Measurements from ENCODE around the gene MMRN2. TPM values are rescaled to one million over a fixed set of nuclear protein-coding genes. Genes with fewer than 3 reads are reported as not detected.
"Not testable (repeated sequence)": the region's sequence is repeated elsewhere in the genome, so short reads cannot be mapped to it uniquely, and the experiment has no call there.

The MMRN2 gene
- total RNA-seq, 2 donors from 2014 or later, result 0.98 TPM; not detected in 1

- Mint-ChIP-seq H3K4me3 (no peak overlapping the region), H3K27ac (no peak overlapping the region), H3K9me3 (no peaks in the 10 kb centered on the region), H3K36me3 (ENCODE audit: low read depth) (no peaks in the 10 kb centered on the region), H3K27me3 (no peaks in the 10 kb centered on the region), H3K4me1 (peaks cover 5% of the 10 kb centered on the region)
- ATAC-seq (replicated peaks), result no peak
Observed at GRCh38 chr10:86944031-86944419, 13.4 kb downstream of the MMRN2 start.

GRCh38 chr10:86943316-86944030, 13.9 kb downstream of the MMRN2 start:
- H3K4me1 Mint-ChIP-seq, result peaks cover 5% of the 10 kb centered on the region

GRCh38 chr10:86942441-86943315, 14.7 kb downstream of the MMRN2 start:
- H3K27ac Mint-ChIP-seq, result no peak overlapping the region
- H3K9me3 Mint-ChIP-seq, result no peaks in the 10 kb centered on the region
- H3K27me3 Mint-ChIP-seq, result no peaks in the 10 kb centered on the region
- no peak for ATAC-seq (replicated peaks)
- no peak overlapping the region for H3K4me3 Mint-ChIP-seq
- peaks cover 5% of the 10 kb centered on the region for H3K4me1 Mint-ChIP-seq
- H3K36me3 Mint-ChIP-seq (ENCODE audit: low read depth), result no peaks in the 10 kb centered on the region

More at GRCh38 chr10:86943316-86944030, 13.9 kb downstream of the MMRN2 start:
- H3K27me3 Mint-ChIP-seq, result no peaks in the 10 kb centered on the region
- H3K27ac Mint-ChIP-seq, result no peak overlapping the region
- H3K4me3 Mint-ChIP-seq, result no peak overlapping the region
- no peak for ATAC-seq (replicated peaks)
- no peaks in the 10 kb centered on the region for H3K9me3 Mint-ChIP-seq
- no peaks in the 10 kb centered on the region for H3K36me3 Mint-ChIP-seq (ENCODE audit: low read depth)

GRCh38 chr10:86941991-86942421, 15.4 kb downstream of the MMRN2 start:
- no peaks in the 10 kb centered on the region for H3K9me3 Mint-ChIP-seq
- no peak overlapping the region for H3K27ac Mint-ChIP-seq
- peaks cover 5% of the 10 kb centered on the region for H3K4me1 Mint-ChIP-seq
- no peaks in the 10 kb centered on the region for H3K36me3 Mint-ChIP-seq (ENCODE audit: low read depth)
- H3K4me3 Mint-ChIP-seq, result no peak overlapping the region
- no peak for ATAC-seq (replicated peaks)
- H3K27me3 Mint-ChIP-seq, result no peaks in the 10 kb centered on the region

- Mint-ChIP-seq H3K27ac (no peak overlapping the region), H3K27me3 (no peaks in the 10 kb centered on the region), H3K4me3 (no peak overlapping the region), H3K9me3 (no peaks in the 10 kb centered on the region), H3K4me1 (no peaks in the 10 kb centered on the region), H3K36me3 (ENCODE audit: low read depth) (no peaks in the 10 kb centered on the region)
- no peak for ATAC-seq (replicated peaks)
Observed at GRCh38 chr10:86941426-86941825, 16.0 kb downstream of the MMRN2 start.

GRCh38 chr10:86940677-86941076, 16.7 kb downstream of the MMRN2 start:
- Mint-ChIP-seq H3K36me3 (ENCODE audit: low read depth) (no peaks in the 10 kb centered on the region), H3K9me3 (no peaks in the 10 kb centered on the region), H3K27me3 (no peaks in the 10 kb centered on the region), H3K4me3 (no peak overlapping the region), H3K27ac (no peak overlapping the region), H3K4me1 (no peaks in the 10 kb centered on the region)
- ATAC-seq (replicated peaks), result no peak

GRCh38 chr10:86940076-86940475, 17.3 kb downstream of the MMRN2 start:
- H3K36me3 Mint-ChIP-seq (ENCODE audit: low read depth); H3K4me1 Mint-ChIP-seq; H3K9me3 Mint-ChIP-seq; ATAC-seq (replicated peaks); H3K27me3 Mint-ChIP-seq; H3K27ac Mint-ChIP-seq: not testable (repeated sequence)
- peak overlapping the region; percentile 61 for H3K4me3 Mint-ChIP-seq

GRCh38 chr10:86938260-86938659, 19.2 kb downstream of the MMRN2 start:
- no peaks in the 10 kb centered on the region for H3K27me3 Mint-ChIP-seq
- no peak for ATAC-seq (replicated peaks)

GRCh38 chr10:86937502-86938154, 19.8 kb downstream of the MMRN2 start:
- no peak for ATAC-seq (replicated peaks)
- Mint-ChIP-seq H3K4me1 (no peaks in the 10 kb centered on the region), H3K27me3 (no peaks in the 10 kb centered on the region), H3K36me3 (ENCODE audit: low read depth) (no peaks in the 10 kb centered on the region), H3K9me3 (no peaks in the 10 kb centered on the region), H3K27ac (no peak overlapping the region), H3K4me3 (no peak overlapping the region)

More at GRCh38 chr10:86938260-86938659, 19.2 kb downstream of the MMRN2 start:
- no peaks in the 10 kb centered on the region for H3K36me3 Mint-ChIP-seq (ENCODE audit: low read depth)
- no peak overlapping the region for H3K27ac Mint-ChIP-seq
- H3K4me3 Mint-ChIP-seq, result no peak overlapping the region
- no peaks in the 10 kb centered on the region for H3K9me3 Mint-ChIP-seq
- H3K4me1 Mint-ChIP-seq, result no peaks in the 10 kb centered on the region

GRCh38 chr10:86936661-86937501, 20.5 kb downstream of the MMRN2 start:
- H3K4me3 Mint-ChIP-seq, result no peak overlapping the region
- no peak for ATAC-seq (replicated peaks)
- no peaks in the 10 kb centered on the region for H3K4me1 Mint-ChIP-seq
- no peak overlapping the region for H3K27ac Mint-ChIP-seq
- H3K27me3 Mint-ChIP-seq, result no peaks in the 10 kb centered on the region
- H3K36me3 Mint-ChIP-seq (ENCODE audit: low read depth), result no peaks in the 10 kb centered on the region
- H3K9me3 Mint-ChIP-seq, result no peaks in the 10 kb centered on the region

GRCh38 chr10:86934162-86934711, 23.2 kb downstream of the MMRN2 start:
- H3K27ac Mint-ChIP-seq; H3K4me3 Mint-ChIP-seq; ATAC-seq (replicated peaks); H3K27me3 Mint-ChIP-seq; H3K9me3 Mint-ChIP-seq; H3K36me3 Mint-ChIP-seq (ENCODE audit: low read depth); H3K4me1 Mint-ChIP-seq: not testable (repeated sequence)

- no peak for ATAC-seq (replicated peaks)
- H3K4me1 Mint-ChIP-seq, result no peaks in the 10 kb centered on the region
- H3K4me3 Mint-ChIP-seq, result no peak overlapping the region
- H3K27ac Mint-ChIP-seq, result no peak overlapping the region
- H3K9me3 Mint-ChIP-seq, result no peaks in the 10 kb centered on the region
- peaks cover 5% of the 10 kb centered on the region for H3K36me3 Mint-ChIP-seq (ENCODE audit: low read depth)
- no peaks in the 10 kb centered on the region for H3K27me3 Mint-ChIP-seq
Observed at GRCh38 chr10:86932674-86933073, 24.7 kb downstream of the MMRN2 start.

- Mint-ChIP-seq H3K4me3 (no peak overlapping the region), H3K9me3 (no peaks in the 10 kb centered on the region), H3K4me1 (no peaks in the 10 kb centered on the region), H3K27ac (no peak overlapping the region), H3K36me3 (ENCODE audit: low read depth) (peaks cover 5% of the 10 kb centered on the region), H3K27me3 (no peaks in the 10 kb centered on the region)
- ATAC-seq (replicated peaks), result no peak
Observed at GRCh38 chr10:86931872-86932271, 25.5 kb downstream of the MMRN2 start.
